Hepatocyte (in vitro differentiated cells): ENCODE data around the gene MRPL20. TPM values are rescaled to one million over a fixed set of nuclear protein-coding genes. Genes with fewer than 3 reads are reported as not detected.

Experiments
- DNase-seq: peaks from one replicate; pipeline ENCODE4 v3.0.0-alpha.2; 2016; ENCODE audit warnings: low spot score
- H2AFZ ChIP-seq: fragments of 200-600 bp; sonication (generic); 2 replicates; pipeline ENCODE4 v1.6.0; 2016; ENCODE audit warnings: antibody characterized with exemption, mild to moderate bottlenecking
- H3K27ac ChIP-seq: fragments of 200-600 bp; sonication (generic); 2 replicates; pipeline ENCODE4 v1.5.1; 2016; ENCODE audit warnings: mild to moderate bottlenecking
- H3K27me3 ChIP-seq: fragments of 200-600 bp; sonication (generic); 2 replicates; pipeline ENCODE4 v1.6.1; 2016
- H3K36me3 ChIP-seq: fragments of 200-600 bp; sonication (generic); replicated peaks from 2 replicates; pipeline ENCODE4 v1.5.1; 2016; ENCODE audit warnings: low read depth; ENCODE audit not compliant: insufficient read depth
- H3K4me1 ChIP-seq: fragments of 200-600 bp; sonication (generic); 2 replicates; pipeline ENCODE4 v1.5.1; 2016; ENCODE audit warnings: mild to moderate bottlenecking, moderate library complexity; ENCODE audit not compliant: insufficient read depth
- H3K4me2 ChIP-seq: fragments of 200-600 bp; sonication (generic); 2 replicates; pipeline ENCODE4 v1.6.0; 2016
- H3K4me3 ChIP-seq: fragments of 200-600 bp; sonication (generic); 2 replicates; pipeline ENCODE4 v1.5.1; 2016; ENCODE audit warnings: mild to moderate bottlenecking
- H3K79me2 ChIP-seq: fragments of 200-600 bp; sonication (generic); 2 replicates; pipeline ENCODE4 v1.6.0; 2017; ENCODE audit warnings: mild to moderate bottlenecking
- H3K9me2 ChIP-seq: fragments of 200-600 bp; sonication (generic); replicated peaks from 2 replicates; pipeline ENCODE4 v1.6.0; 2017; ENCODE audit warnings: mild to moderate bottlenecking; ENCODE audit not compliant: insufficient read depth
- H3K9me3 ChIP-seq: fragments of 200-600 bp; sonication (generic); 2 replicates; pipeline ENCODE4 v1.5.1; 2016; ENCODE audit warnings: low read depth, mild to moderate bottlenecking
- H4K20me1 ChIP-seq: fragments of 200-600 bp; sonication (generic); 2 replicates; pipeline ENCODE4 v1.6.0; 2016; ENCODE audit warnings: mild to moderate bottlenecking; ENCODE audit not compliant: insufficient read depth, poor library complexity, severe bottlenecking
- CTCF ChIP-seq: fragments of 200-600 bp; sonication (generic); IDR thresholded peaks from 2 replicates; pipeline ENCODE4 v1.5.1; 2016; ENCODE audit warnings: antibody characterized with exemption, mild to moderate bottlenecking; ENCODE audit not compliant: poor library complexity
- EZH2 ChIP-seq: fragments of 200-600 bp; sonication (generic); IDR thresholded peaks from 2 replicates; pipeline ENCODE4 v1.6.1; 2016; ENCODE audit warnings: antibody characterized with exemption, mild to moderate bottlenecking, borderline replicate concordance
- EZH2phosphoT487 ChIP-seq: fragments of 200-600 bp; sonication (generic); IDR thresholded peaks from one replicate; pipeline ENCODE4 v1.6.1; 2018; ENCODE audit warnings: antibody characterized with exemption, mild to moderate bottlenecking, low read depth, moderate library complexity; ENCODE audit not compliant: unreplicated experiment, severe bottlenecking
- WGBS: methylation state at CpG from one replicate; pipeline ENCODE4 v1.1.6; 2016; ENCODE audit warnings: low lambda C conversion rate; ENCODE audit errors: missing lambda C conversion rate; 5-methylcytosine and 5-hydroxymethylcytosine counted together
- polyA plus RNA-seq: library from polyadenylated mRNA; unstranded; fragments of >200 nt; fragmentation: Nextera tagmentation; extraction: Ambion mirVana; gene quantifications from 2 replicates; pipeline ENCODE4 v1.2.1, GENCODE V29; 2016
- total RNA-seq: library from RNA; depleted of rRNA; stranded (reverse); fragments of >200 nt; gene quantifications from 2 replicates; pipeline ENCODE4 v1.2.3, GENCODE V29; 2014

The MRPL20 gene
- total and polyA plus RNA-seq, 2 experiments from 2014 or later = 107 to 193 TPM

- no peak for DNase-seq
- Histone ChIP-seq H3K36me3 (no peaks in the 10 kb centered on the region), H3K27me3 (no peaks in the 10 kb centered on the region), H2AFZ (no peak overlapping the region), H3K9me2 (no peaks in the 10 kb centered on the region), H3K79me2 (peaks cover 18% of the 10 kb centered on the region), H3K27ac (no peak overlapping the region), H3K4me2 (no peak overlapping the region), H4K20me1 (no peaks in the 10 kb centered on the region), H3K4me1 (peaks cover 29% of the 10 kb centered on the region), H3K9me3 (no peaks in the 10 kb centered on the region), H3K4me3 (no peak overlapping the region)
- WGBS = 92% methylated on average over 25 of the region's 26 CpGs
- no peak for TF ChIP-seq EZH2
- TF ChIP-seq EZH2phosphoT487 = no peak
- TF ChIP-seq CTCF = no peak
Observed at GRCh38 chr1:1440262-1441001, 33.3 kb upstream of the MRPL20 start.

- peaks cover 18% of the 10 kb centered on the region for H3K79me2 ChIP-seq
- H3K27ac ChIP-seq = no peak overlapping the region
- no peaks in the 10 kb centered on the region for H3K36me3 ChIP-seq
- no peaks in the 10 kb centered on the region for H3K9me3 ChIP-seq
- no peak overlapping the region for H2AFZ ChIP-seq
- H3K4me2 ChIP-seq = no peak overlapping the region
- peaks cover 36% of the 10 kb centered on the region for H3K4me1 ChIP-seq
- no peak for DNase-seq
- H4K20me1 ChIP-seq = no peaks in the 10 kb centered on the region
- H3K4me3 ChIP-seq = no peak overlapping the region
- H3K27me3 ChIP-seq = no peaks in the 10 kb centered on the region
- 97% methylated on average over 31 of the region's 82 CpGs for WGBS
- no peaks in the 10 kb centered on the region for H3K9me2 ChIP-seq
- TF ChIP-seq EZH2 (no peak), EZH2phosphoT487 (no peak), CTCF (no peak)
Observed at GRCh38 chr1:1439546-1440261, 32.6 kb upstream of the MRPL20 start.

- H3K4me2 ChIP-seq = peak overlapping the region; percentile 96
- DNase-seq = no peak
- H3K36me3 ChIP-seq = no peaks in the 10 kb centered on the region
- peaks cover 45% of the 10 kb centered on the region for H3K4me1 ChIP-seq
- peaks cover 18% of the 10 kb centered on the region for H3K79me2 ChIP-seq
- no peak for TF ChIP-seq EZH2
- TF ChIP-seq EZH2phosphoT487 = no peak
- no peak for TF ChIP-seq CTCF
- H2AFZ ChIP-seq = no peak overlapping the region
- peak overlapping the region; percentile 47 for H3K27ac ChIP-seq
- H3K27me3 ChIP-seq = no peaks in the 10 kb centered on the region
- H3K9me2 ChIP-seq = no peaks in the 10 kb centered on the region
- no peaks in the 10 kb centered on the region for H3K9me3 ChIP-seq
- H4K20me1 ChIP-seq = no peaks in the 10 kb centered on the region
- H3K4me3 ChIP-seq = no peak overlapping the region
- WGBS = 93% methylated on average over 43 of the region's 45 CpGs
Observed at GRCh38 chr1:1438531-1439381, 31.7 kb upstream of the MRPL20 start.
